GM18519 (cell line): ENCODE data around the gene CATSPERB.
"Not testable (repeated sequence)": the region's sequence is repeated elsewhere in the genome, so short reads cannot be mapped to it uniquely, and the experiment has no call there.

Experiments used
- ATAC-seq: cut with Tn5 transposase; IDR thresholded peaks from one replicate; pipeline ENCODE4 v1.9.1; 2021; ENCODE audit warnings: mild to moderate bottlenecking, moderate library complexity; ENCODE audit not compliant: unreplicated experiment, low FRiP score

CATSPERB gene

GRCh38 chr14:91677687-91678086, 54.2 kb downstream of the CATSPERB start:
- not testable (repeated sequence) for ATAC-seq

- no peak for ATAC-seq
These were observed 57.0 kb downstream of the CATSPERB start for GRCh38 chr14:91674911-91675310.

- ATAC-seq, result no peak
These were observed 62.0 kb downstream of the CATSPERB start for GRCh38 chr14:91669867-91670266.

DNA sequence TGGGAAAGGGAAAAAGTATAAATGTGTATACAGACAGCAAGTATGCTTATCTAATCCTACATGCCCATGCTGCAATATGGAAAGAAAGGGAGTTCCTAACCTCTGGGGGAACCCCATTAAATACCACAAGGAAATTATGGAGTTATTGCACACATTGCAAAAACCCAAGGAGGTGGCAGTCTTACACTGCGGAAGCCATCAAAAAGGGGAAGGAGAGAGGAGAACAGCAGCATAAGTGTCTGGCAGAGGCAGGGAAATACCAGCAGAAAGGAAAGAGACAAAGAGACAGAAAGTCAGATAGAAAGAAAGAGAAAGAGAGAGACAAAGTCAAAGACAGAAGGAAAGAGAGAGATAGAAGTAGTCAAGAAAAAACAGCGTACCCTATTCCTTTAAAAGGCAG, 64.8 kb downstream of the CATSPERB start:
- ATAC-seq, result not testable (repeated sequence)

DNA sequence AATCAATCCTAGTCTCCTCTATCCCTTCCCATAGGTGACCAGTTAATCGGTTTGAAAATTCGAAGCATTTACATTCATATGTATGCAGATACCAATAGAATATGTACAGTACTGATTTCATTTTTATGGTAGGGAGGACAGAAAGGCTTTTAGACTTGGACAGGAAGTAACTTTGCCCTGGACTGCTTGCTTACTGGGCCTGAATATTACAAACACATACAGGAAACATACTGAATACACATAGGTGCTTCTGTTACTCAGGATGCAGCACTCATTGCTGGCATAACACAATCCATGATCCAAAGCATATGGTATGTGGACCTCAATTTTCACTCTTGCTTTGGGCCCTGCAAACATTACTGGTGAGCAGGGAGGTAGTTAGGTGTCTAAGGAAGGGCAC, 71.1 kb downstream of the CATSPERB start:
- no peak for ATAC-seq

DNA sequence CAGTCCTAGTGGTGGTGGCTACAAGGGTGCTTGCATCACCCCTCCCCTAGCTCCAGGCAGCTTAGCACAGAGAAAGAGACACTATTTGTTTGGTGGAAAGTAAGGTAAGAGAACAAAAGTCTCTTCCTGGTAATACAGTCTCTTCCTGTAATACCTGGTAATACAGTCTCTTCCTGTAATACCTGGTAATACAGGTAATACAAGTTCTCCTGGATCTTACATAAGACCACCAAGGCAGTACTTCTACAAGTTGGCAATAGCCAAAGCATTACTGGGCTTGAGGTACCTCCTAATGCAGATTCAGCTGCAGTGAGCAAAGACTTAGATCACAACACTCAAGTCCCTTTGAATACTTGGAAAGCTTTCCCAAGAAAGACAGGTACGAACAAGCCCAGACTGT, 77.0 kb downstream of the CATSPERB start:
- no peak for ATAC-seq

DNA sequence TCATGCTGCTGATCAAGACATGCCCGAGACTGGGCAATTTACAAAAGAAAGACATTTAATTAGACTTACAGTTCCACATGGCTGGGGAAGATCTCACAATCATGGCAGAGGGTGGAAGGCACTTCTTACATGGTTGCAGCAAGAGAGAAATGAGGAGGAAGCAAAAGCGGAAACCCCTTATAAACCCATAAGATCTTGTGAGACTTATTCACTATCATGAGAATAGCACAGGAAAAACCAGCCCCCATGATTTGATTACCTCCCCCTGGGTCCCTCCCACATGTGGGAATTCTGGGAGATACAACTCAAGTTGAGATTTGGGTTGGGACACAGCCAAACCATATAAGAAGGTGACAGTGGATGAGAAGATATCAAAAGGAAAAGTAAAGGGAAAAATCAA, 78.4 kb downstream of the CATSPERB start:
- no peak for ATAC-seq

DNA sequence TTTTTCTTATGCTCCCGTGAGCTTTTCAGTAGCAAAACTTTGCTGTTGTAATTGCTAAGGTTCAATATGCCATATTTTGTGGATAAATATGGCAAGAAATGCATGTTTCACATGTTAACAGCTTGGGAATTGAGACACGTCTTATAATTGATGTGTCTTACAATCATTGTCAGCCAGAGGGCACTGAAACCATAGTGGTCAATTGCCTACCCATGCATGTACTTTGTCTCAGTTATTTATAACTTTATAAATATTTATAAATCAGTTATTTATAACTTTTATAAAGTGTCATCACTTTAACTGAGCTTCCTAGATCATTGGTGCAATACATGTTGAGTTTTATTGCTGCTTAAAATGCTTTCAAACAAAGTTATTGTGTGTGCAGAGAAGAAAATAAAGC, 82.0 kb downstream of the CATSPERB start:
- no peak for ATAC-seq

- ATAC-seq, result no peak
These were observed 84.0 kb downstream of the CATSPERB start for GRCh38 chr14:91647856-91648255.

GRCh38 chr14:91636604-91637003, 95.3 kb downstream of the CATSPERB start:
- ATAC-seq, result no peak

DNA sequence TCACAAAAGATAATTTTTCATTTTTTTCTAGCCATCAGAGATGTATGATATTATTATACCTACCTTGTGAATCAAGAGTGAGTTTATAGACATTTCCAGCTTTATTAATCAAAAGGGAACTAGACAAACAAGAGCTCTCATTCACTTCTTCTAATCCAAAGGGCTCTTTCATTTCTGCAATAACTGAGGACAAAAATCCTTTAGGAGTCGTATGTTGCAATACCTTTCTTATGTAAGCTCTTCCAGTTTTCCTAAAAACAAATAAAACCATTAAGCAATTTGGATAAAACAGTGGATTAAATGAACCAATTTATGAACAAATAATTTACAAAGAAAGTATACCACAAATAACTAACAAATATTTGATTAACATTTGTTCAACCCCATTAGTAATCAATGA, 107.1 kb downstream of the CATSPERB start:
- ATAC-seq, result no peak

DNA sequence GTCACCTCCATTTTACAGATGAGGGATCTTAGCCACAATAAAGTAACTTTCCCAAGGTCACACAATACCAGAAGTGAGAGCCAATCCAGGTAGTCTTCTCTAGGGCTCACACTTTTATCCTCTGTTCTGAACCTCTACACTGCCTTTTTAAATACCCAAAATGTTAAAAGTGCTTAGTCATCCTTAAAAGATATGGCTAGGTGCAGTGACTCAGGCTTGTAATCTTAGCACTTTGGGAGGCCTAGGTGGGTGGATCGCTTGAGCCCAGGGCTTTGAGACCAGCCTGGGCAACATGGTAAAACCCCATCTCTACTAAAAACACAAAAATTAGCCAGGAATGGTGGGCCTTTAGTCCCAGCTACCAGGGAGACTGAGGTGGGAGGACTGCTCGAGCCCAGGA, 117.7 kb downstream of the CATSPERB start:
- ATAC-seq, result no peak

- no peak for ATAC-seq
These were observed 118.3 kb downstream of the CATSPERB start for GRCh38 chr14:91613459-91614112.

GRCh38 chr14:91611528-91611927, 120.4 kb downstream of the CATSPERB start:
- no peak for ATAC-seq

DNA sequence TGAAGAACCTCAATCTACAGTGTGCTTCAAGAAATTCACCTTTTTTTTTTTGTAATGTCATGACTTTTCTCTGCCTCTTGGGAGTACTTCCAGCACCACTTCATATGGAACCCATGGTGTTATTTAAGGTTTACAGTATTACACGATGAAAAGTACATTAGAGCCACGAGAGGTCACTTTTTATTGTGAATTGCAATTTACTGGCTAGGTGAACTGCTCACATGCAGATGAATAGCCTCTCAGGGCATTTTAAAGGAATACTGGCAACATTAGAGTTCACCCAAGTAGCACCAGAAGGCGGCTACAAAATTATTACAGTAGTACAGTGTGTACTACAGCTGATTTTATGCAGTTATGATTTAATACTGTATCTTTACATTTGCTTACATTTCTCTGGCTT, 122.7 kb downstream of the CATSPERB start:
- ATAC-seq, result no peak

- no peak for ATAC-seq
These were observed 124.4 kb downstream of the CATSPERB start for GRCh38 chr14:91607322-91608047.

- no peak for ATAC-seq
These were observed 125.0 kb downstream of the CATSPERB start for GRCh38 chr14:91606851-91607250.

GRCh38 chr14:91604611-91605010, 127.3 kb downstream of the CATSPERB start:
- not testable (repeated sequence) for ATAC-seq

DNA sequence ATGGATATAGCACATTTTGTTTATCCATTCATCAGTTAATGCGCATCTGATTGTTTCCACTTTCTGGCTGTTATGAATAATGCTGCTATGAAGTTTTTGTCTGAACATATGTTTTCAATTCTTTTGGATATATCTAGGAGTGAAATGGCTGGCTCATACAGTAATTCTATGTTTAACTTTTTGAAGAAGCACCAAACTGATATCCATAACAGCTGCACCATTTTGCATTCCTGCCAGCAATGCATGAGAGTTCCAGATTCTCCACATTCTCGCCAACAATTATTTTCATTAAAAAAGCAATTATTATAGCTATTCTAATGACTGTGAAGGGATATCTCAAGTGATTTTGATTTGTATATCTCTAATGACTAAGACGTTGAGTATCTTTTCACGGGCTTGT, 131.9 kb downstream of the CATSPERB start:
- no peak for ATAC-seq

- ATAC-seq, result no peak
These were observed 136.2 kb downstream of the CATSPERB start for GRCh38 chr14:91595736-91596135.

DNA sequence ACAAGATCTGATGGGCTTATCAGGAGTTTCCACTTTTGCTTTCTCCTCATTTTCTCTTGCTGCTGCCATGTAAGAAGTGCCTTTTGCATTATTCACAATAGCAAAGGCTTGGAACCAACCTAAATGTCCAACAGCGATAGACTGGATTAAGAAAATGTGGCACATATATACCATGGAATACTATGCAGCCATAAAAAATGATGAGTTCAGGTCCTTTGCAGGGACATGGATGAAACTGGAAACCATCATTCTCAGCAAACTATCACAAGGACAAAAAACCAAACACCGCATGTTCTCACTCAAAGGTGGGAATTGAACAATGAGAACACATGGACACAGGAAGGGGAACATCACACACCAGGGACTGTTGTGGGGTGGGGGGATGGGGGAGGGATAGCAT, 137.9 kb downstream of the CATSPERB start:
- ATAC-seq, result not testable (repeated sequence)

DNA sequence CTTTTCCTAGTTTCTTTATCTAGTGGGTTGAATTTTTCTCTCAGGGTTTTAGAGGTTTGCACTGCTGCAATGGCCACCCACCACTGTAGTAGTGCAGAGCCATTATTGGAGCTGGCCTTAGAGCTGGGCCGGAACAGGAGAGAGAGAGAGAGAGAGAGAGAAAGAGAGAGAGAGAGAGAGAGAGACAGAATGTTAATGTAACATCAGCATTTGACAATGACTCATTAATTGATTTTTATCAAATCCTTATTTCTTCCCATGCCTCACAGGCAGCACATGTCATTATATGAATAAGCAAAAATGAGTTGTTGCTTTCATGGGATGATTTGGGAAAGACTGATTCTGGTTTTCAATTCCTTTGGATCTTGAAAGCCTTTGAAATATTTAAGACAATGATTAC, 145.5 kb downstream of the CATSPERB start:
- ATAC-seq, result no peak
